Osteoblast (primary cell): Measurements from ENCODE around the gene TMEM222. TPM values are rescaled to one million over a fixed set of nuclear protein-coding genes. Genes with fewer than 3 reads are reported as not detected.

Experiments used
- DNase-seq: peaks from one replicate; pipeline ENCODE4 v3.0.0; 2011; ENCODE audit warnings: low spot score, mixed read lengths; ENCODE audit not compliant: insufficient read length; ENCODE audit errors: missing footprints
- H2AFZ ChIP-seq: 2 replicates; pipeline ENCODE4 v1.6.0; 2011; ENCODE audit warnings: mild to moderate bottlenecking, low read length
- H3K27ac ChIP-seq: 2 replicates; pipeline ENCODE4 v1.5.1; 2011; ENCODE audit warnings: mild to moderate bottlenecking, low read depth, low read length, moderate library complexity
- H3K27me3 ChIP-seq: 2 replicates; pipeline ENCODE4 v1.6.0; 2012; ENCODE audit warnings: mild to moderate bottlenecking, control low read depth, inconsistent platforms, low read length, moderate library complexity; ENCODE audit not compliant: insufficient read depth
- H3K36me3 ChIP-seq: 2 replicates; pipeline ENCODE4 v1.5.1; 2011; ENCODE audit warnings: mild to moderate bottlenecking, low read length, control low read depth, moderate library complexity; ENCODE audit not compliant: insufficient read depth
- H3K4me1 ChIP-seq: 2 replicates; pipeline ENCODE4 v1.5.1; 2011; ENCODE audit warnings: mild to moderate bottlenecking, low read length, control low read depth, moderate library complexity; ENCODE audit not compliant: insufficient read depth
- H3K4me2 ChIP-seq: 2 replicates; pipeline ENCODE4 v1.6.0; 2011; ENCODE audit warnings: mild to moderate bottlenecking, low read length; ENCODE audit not compliant: insufficient read depth
- H3K4me3 ChIP-seq: fragments of 200-600 bp; sonication (generic); 3 replicates; pipeline ENCODE4 v1.5.1; 2012; ENCODE audit warnings: mild to moderate bottlenecking, low read length, inconsistent platforms; ENCODE audit not compliant: insufficient read depth
- H3K79me2 ChIP-seq: 2 replicates; pipeline ENCODE4 v1.6.0; 2012; ENCODE audit warnings: mild to moderate bottlenecking, low read length, control low read depth, inconsistent platforms; ENCODE audit not compliant: insufficient read depth
- H3K9me3 ChIP-seq: 2 replicates; pipeline ENCODE4 v1.5.1; 2011; ENCODE audit warnings: low read depth, low read length, control low read depth
- H4K20me1 ChIP-seq: 2 replicates; pipeline ENCODE4 v1.6.0; 2012; ENCODE audit warnings: mild to moderate bottlenecking, low read length, control low read depth; ENCODE audit not compliant: insufficient read depth
- total RNA-seq: library from RNA; depleted of rRNA; stranded (reverse); fragments of >200 nt; gene quantifications from 2 replicates; pipeline ENCODE4 v1.2.3, GENCODE V29; 2012
- TF ChIP-seq, protein P1 (sequence below): IDR thresholded peaks from 2 replicates; pipeline ENCODE4 v1.5.1; 2011; ENCODE audit warnings: mild to moderate bottlenecking, low read depth, low read length, moderate library complexity; ENCODE audit errors: extremely low read depth

TMEM222 gene
- total RNA-seq, 1 donor = 30.4 TPM

GRCh38 chr1:27380766-27381733 is 59.1 kb downstream of the TMEM222 start:
- H3K4me3 ChIP-seq = no peak overlapping the region
- no peak overlapping the region for H3K4me2 ChIP-seq

DNA sequence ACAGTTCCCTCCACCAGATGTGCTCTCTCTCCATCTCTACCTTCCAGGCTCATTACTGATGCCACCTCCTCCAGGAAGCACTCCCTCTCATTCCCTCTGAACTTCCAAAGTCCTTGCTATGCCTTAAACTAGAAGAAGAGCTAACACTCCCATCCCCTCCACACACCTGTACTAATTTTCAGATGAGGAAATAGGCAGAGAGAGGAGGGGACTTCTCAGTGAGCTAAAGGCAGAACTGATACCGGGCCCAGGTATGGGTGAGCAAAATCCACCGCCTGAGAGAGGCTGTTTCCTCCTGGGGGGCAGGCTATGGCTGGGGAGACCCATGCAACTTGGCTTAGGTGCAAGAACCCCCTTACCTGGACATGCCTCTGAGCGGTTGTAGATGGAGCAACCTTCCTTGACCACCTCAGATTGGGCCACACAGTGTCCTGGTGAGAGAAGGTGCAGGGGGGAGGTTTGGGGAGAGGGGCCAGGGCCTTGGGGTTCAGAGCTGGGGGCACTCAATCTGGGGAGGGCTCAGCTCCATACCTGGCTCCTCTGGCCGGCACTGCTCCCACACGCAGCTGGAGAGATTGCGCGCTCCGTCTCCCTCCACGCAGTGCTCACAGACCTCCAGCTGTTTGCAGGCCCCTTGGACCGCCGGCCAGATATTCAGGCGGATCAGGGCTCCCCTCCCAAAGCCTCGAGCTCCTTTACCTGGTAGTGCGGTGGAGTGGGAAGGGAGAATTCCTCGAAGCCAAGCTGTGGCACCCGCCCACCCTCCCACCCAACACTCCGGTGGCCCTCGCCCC is 60.2 kb downstream of the TMEM222 start:
- Histone ChIP-seq H3K4me3 (no peak overlapping the region), H3K4me1 (no peaks in the 10 kb centered on the region), H4K20me1 (no peaks in the 10 kb centered on the region), H3K27ac (no peak overlapping the region), H3K79me2 (no peaks in the 10 kb centered on the region), H3K36me3 (no peaks in the 10 kb centered on the region), H3K4me2 (no peak overlapping the region), H3K9me3 (no peaks in the 10 kb centered on the region), H2AFZ (no peak overlapping the region), H3K27me3 (no peaks in the 10 kb centered on the region)
- peak; percentile 78 for DNase-seq
- TF ChIP-seq, protein P1, sequence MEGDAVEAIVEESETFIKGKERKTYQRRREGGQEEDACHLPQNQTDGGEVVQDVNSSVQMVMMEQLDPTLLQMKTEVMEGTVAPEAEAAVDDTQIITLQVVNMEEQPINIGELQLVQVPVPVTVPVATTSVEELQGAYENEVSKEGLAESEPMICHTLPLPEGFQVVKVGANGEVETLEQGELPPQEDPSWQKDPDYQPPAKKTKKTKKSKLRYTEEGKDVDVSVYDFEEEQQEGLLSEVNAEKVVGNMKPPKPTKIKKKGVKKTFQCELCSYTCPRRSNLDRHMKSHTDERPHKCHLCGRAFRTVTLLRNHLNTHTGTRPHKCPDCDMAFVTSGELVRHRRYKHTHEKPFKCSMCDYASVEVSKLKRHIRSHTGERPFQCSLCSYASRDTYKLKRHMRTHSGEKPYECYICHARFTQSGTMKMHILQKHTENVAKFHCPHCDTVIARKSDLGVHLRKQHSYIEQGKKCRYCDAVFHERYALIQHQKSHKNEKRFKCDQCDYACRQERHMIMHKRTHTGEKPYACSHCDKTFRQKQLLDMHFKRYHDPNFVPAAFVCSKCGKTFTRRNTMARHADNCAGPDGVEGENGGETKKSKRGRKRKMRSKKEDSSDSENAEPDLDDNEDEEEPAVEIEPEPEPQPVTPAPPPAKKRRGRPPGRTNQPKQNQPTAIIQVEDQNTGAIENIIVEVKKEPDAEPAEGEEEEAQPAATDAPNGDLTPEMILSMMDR = no peak

More at GRCh38 chr1:27380766-27381733, 59.1 kb downstream of the TMEM222 start:
- TF ChIP-seq, protein P1 = no peak
- DNase-seq = no peak
- Histone ChIP-seq H3K27me3 (no peaks in the 10 kb centered on the region), H4K20me1 (no peaks in the 10 kb centered on the region), H3K36me3 (no peaks in the 10 kb centered on the region), H3K27ac (no peak overlapping the region), H3K9me3 (no peaks in the 10 kb centered on the region), H3K4me1 (no peaks in the 10 kb centered on the region), H2AFZ (no peak overlapping the region), H3K79me2 (no peaks in the 10 kb centered on the region)

- Histone ChIP-seq H3K36me3 (no peaks in the 10 kb centered on the region), H3K79me2 (no peaks in the 10 kb centered on the region), H3K27ac (no peak within 1 kb of the TSS), H4K20me1 (no peaks in the 10 kb centered on the region), H3K27me3 (no peaks in the 10 kb centered on the region), H2AFZ (no peak within 1 kb of the TSS), H3K4me1 (no peaks in the 10 kb centered on the region), H3K4me3 (no peak within 1 kb of the TSS), H3K9me3 (no peaks in the 10 kb centered on the region), H3K4me2 (no peak within 1 kb of the TSS)
- peak; percentile 57 for DNase-seq
- TF ChIP-seq, protein P1 = no peak
Observed at GRCh38 chr1:27383039-27383605, 61.2 kb downstream of the TMEM222 start, which contains the start of gene CD164L2. CD164L2 (minus strand) TSS chr1:27383333; CDS start chr1:27383239, 94 bp downstream.
